Measurements from ENCODE around the gene SNCAIP. TPM values are rescaled to one million over a fixed set of nuclear protein-coding genes. Genes with fewer than 3 reads are reported as not detected.

Gene SNCAIP
- total RNA-seq: 0.65 TPM in 1 of 2 replicates, not detected in the other

DNA sequence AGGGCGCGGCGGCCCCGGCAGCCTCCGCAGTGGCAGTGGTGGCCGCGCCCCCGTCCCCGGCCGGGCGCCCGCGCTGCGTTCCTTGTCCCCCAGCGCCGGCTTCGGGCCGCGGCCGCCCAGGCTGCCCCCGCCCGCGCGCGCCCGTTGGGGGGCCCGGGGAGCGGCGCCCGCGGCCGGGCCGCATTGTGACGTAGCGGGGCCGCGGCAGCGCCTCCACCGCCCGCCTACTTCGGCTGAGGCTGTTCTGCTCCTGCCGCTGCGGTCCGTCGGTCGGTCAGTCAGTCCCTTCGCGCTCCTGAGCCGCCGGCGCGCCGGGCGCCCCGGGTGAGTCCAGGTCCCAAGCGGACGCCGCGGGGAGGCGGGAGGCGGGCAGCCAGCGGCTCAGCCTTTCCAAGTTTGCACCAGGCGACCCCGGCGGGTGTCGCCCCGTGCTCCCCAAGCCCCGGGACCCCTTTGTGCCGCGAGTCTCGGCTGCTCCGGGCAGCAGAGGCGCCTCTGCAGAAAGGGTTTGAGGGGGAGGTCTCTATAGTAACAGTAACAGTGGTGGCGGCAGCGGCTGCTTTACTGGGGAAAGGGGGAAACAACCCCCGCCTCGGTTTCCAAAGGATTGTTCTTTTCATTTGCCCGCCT is at the start of gene SNCAIP:
Gene SNCAIP, plus strand, starts transcription at position 277 of the 630 bp plus-strand sequence. CDS start 78,898 bp downstream, outside the sequence.

Other genes with a start within 250 kb of the SNCAIP start
- 226 and 304 TPM in 2 replicates for gene LOX, start 234.0 kb upstream of the SNCAIP start, total RNA-seq
- not detected in 2 replicates for gene ZNF474, start 182.7 kb upstream of the SNCAIP start, total RNA-seq